ENCODE data around the gene SNCA. TPM values are rescaled to one million over a fixed set of nuclear protein-coding genes. Genes with fewer than 3 reads are reported as not detected.

SNCA gene
- total and polyA plus RNA-seq, 2 of the 8 experiments (the other 6 are each of a cell fraction or from before 2014, with no cell fraction given) = 8.5 to 16.8 TPM

DNA sequence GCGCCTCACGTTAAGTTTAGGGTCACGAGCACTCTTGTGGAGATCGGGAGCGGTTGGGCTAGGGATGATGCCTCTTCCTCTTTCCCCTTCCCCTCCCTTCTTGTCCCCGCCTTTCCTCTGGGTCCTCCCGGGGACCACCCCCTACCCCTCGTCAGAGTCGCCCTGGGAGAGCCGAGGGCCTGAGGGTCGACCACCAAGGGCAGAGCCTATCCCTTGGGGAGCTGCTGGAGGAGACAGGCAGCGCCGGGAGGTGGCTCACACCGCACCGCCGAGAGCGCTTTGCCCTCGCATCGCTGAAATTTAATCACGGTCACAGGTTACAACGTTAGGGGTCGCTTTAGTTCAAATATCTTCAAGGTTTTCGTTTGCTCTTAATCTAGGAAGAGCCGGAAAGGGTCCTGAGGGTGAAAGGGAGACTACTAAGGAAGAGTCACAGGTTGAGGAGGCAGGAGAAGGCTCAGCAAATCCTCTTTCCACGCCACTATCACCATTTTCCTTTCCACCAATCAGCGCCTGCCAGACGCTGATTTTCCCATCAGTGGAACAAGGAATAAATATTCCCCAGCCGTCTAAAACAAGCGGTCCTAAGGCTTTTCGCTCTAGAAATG, 528 bp upstream of the SNCA start:
- H3K27ac ChIP-seq (ENCODE audit: low read depth, low read length) = no peak overlapping the region; the same call in 1 of the 2 replicates
- FAIRE-seq = peak; percentile 36
- TF ChIP-seq SUZ12 (IDR thresholded peaks at IDR 0.05; ENCODE audit: low read length) = 0 out of 2 replicates have a peak, but pooled peaks have one; percentile 26
- TF ChIP-seq EP300 (IDR thresholded peaks at IDR 0.05; ENCODE audit: borderline replicate concordance in 1 of 2, low read depth in 2 of 2, low read length in 2 of 2) = no peak
- TF ChIP-seq, protein P1, sequence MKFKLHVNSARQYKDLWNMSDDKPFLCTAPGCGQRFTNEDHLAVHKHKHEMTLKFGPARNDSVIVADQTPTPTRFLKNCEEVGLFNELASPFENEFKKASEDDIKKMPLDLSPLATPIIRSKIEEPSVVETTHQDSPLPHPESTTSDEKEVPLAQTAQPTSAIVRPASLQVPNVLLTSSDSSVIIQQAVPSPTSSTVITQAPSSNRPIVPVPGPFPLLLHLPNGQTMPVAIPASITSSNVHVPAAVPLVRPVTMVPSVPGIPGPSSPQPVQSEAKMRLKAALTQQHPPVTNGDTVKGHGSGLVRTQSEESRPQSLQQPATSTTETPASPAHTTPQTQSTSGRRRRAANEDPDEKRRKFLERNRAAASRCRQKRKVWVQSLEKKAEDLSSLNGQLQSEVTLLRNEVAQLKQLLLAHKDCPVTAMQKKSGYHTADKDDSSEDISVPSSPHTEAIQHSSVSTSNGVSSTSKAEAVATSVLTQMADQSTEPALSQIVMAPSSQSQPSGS (IDR thresholded peaks at IDR 0.05; ENCODE audit: low read length) = no peak
- TF ChIP-seq BCL11A (IDR thresholded peaks at IDR 0.05; ENCODE audit: low read depth in 2 of 2, low read length in 2 of 2) = no peak
- peak; percentile 35 for TF ChIP-seq SAP30 (IDR thresholded peaks at IDR 0.05; ENCODE audit: insufficient read depth, insufficient replicate concordance, low read length)
- TF ChIP-seq ASH2L (IDR thresholded peaks at IDR 0.05; ENCODE audit: low read length) = peak; percentile 54
- TF ChIP-seq RBBP5 (IDR thresholded peaks at IDR 0.05; ENCODE audit: borderline replicate concordance, low read depth, low read length) = peak; percentile 45; the same call in 1 of the 2 replicates

More for the DNA sequence above, 528 bp upstream of the SNCA start:
- peak overlapping the region; percentile 99 for H2AFZ ChIP-seq (ENCODE audit: low read length)
- peak overlapping the region in 3 of 4 experiments; percentile 43 to 62 (median 57); a peak in 4 of 7 replicates for H3K9ac ChIP-seq (replicated peaks in 1 of 4; ENCODE audit: extremely low read depth in 1 of 4, low read depth in 3 of 4, low read length in 3 of 4)
- peak overlapping the region; percentile 41 for H4K91ac ChIP-seq (replicated peaks; ENCODE audit: insufficient read length, low read length)
- H3K4me2 ChIP-seq (ENCODE audit: insufficient read depth in 1 of 2, low read depth in 2 of 2, low read length in 2 of 2) = peak overlapping the region; percentile 89 to 96
- H3K23ac ChIP-seq (ENCODE audit: insufficient read length) = no peak overlapping the region
- H3K36me3 ChIP-seq (ENCODE audit: control insufficient read depth in 2 of 4, insufficient read depth in 4 of 4, low read length in 3 of 4) = peaks cover 0 to 2% (median 0%) of the 10 kb centered on the region in 4 experiments; a peak in 1 of 8 replicates
- no peak overlapping the region for H2BK15ac ChIP-seq (ENCODE audit: low read length)
- H2BK12ac ChIP-seq (ENCODE audit: low read depth, low read length) = no peak overlapping the region
- H3K56ac ChIP-seq (replicated peaks; ENCODE audit: insufficient read length, low read depth, low read length) = peak overlapping the region; percentile 8
- DNase-seq (ENCODE audit: low read depth in 1 of 2, low spot score in 2 of 2) = peak in 1 of 2 experiments; percentile 31
- no peak overlapping the region for H3K14ac ChIP-seq (ENCODE audit: insufficient read length)
- H2BK20ac ChIP-seq (ENCODE audit: low read length) = no peak overlapping the region
- H3K4me1 ChIP-seq (replicated peaks in 1 of 4; ENCODE audit: control insufficient read depth in 3 of 4, insufficient read depth in 4 of 4, low read length in 3 of 4) = peaks cover 0 to 7% (median 2%) of the 10 kb centered on the region in 4 experiments; a peak in 3 of 7 replicates
- no peak overlapping the region for H4K5ac ChIP-seq (ENCODE audit: insufficient read length, low read depth, low read length)
- 4% methylated on average over 28 of the region's 30 CpGs; no CpG with 5 or more reads in 1 of the 2 experiments for WGBS, 2 experiments (ENCODE audit: extremely low coverage in 1 of 2, insufficient coverage in 1 of 2, insufficient read length in 1 of 2, insufficient replicate concordance in 2 of 2, low coverage in 1 of 2, low lambda C conversion rate in 2 of 2, missing lambda C conversion rate in 1 of 2)
- peak overlapping the region; percentile 55 for H3K18ac ChIP-seq (ENCODE audit: extremely low read depth, low read length)
- no peak overlapping the region for H3K4ac ChIP-seq (replicated peaks; ENCODE audit: insufficient read length, low read depth, low read length)
- peaks cover 0 to 10% (median 7%) of the 10 kb centered on the region in 4 experiments; a peak in 4 of 7 replicates for H3K27me3 ChIP-seq (replicated peaks in 1 of 4; ENCODE audit: control insufficient read depth in 3 of 4, extremely low read depth in 1 of 4, insufficient read depth in 3 of 4, low read length in 3 of 4)
- no peaks in the 10 kb centered on the region for H3K9me3 ChIP-seq (ENCODE audit: insufficient read depth in 2 of 2, low read depth in 1 of 2, low read length in 1 of 2)
- no peak overlapping the region for H2AK5ac ChIP-seq (ENCODE audit: low read depth, low read length)
- H4K20me1 ChIP-seq (replicated peaks in 1 of 2; ENCODE audit: control insufficient read depth in 1 of 2, insufficient read depth in 2 of 2, low read length in 2 of 2) = no peaks in the 10 kb centered on the region
- no peaks in the 10 kb centered on the region; the same call in 1 of the 2 replicates for H3K79me1 ChIP-seq (ENCODE audit: low read depth, low read length)
- H2BK5ac ChIP-seq (ENCODE audit: low read depth, low read length) = peak overlapping the region; percentile 22; the same call in 1 of the 2 replicates
- ChIA-PET CTCF (ENCODE audit: partially characterized antibody) (interaction anchor here (0.6 to 1.4 kb wide), 5 partner anchors 15 to 196 kb away, joined by 3 to 6 read pairs (median 4); no protein-coding TSS in a partner anchor), POLR2A (ENCODE audit: partially characterized antibody) (no interaction called here)
- H3K79me2 ChIP-seq (ENCODE audit: control insufficient read depth in 1 of 2, insufficient read depth in 2 of 2, low read length in 2 of 2) = no peaks in the 10 kb centered on the region
- H4K8ac ChIP-seq (ENCODE audit: extremely low read depth, insufficient read depth, low read length) = peak overlapping the region; percentile 69
- H3K23me2 ChIP-seq (ENCODE audit: low read depth, low read length) = peaks cover 10% of the 10 kb centered on the region
- no peak overlapping the region for H2BK120ac ChIP-seq (replicated peaks; ENCODE audit: low read depth, low read length)
- peak overlapping the region; percentile 60 to 73 (median 66) for H3K4me3 ChIP-seq (ENCODE audit: extremely low read depth in 1 of 4, insufficient read depth in 2 of 4, low read depth in 3 of 4, low read length in 4 of 4)
